Measurements from ENCODE around the gene TEX36. TPM values are rescaled to one million over a fixed set of nuclear protein-coding genes. Genes with fewer than 3 reads are reported as not detected.
"Not testable (repeated sequence)": the region's sequence is repeated elsewhere in the genome, so short reads cannot be mapped to it uniquely, and the experiment has no call there.

TEX36 gene
- total RNA-seq, 1 experiment from 2014 or later = not detected

DNA sequence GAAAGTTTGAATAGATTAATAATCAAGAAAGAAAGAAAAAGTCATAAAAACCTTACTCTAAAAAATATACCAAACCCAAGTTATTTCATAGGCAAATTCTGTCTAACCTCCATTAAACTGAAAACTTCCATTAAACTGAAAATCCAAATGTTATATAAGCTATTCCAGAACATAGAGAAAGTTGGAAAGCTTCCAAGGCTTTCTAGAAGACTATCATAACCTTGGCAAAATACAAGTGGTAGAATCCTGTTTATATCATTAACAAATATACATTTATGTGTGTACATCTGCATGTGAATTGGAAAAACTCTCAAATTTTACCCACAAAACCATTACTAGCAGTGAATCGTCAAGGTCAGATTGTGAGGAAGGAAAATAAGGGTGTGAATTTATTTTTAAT is 23.9 kb downstream of the TEX36 start:
- TF ChIP-seq, protein P1, sequence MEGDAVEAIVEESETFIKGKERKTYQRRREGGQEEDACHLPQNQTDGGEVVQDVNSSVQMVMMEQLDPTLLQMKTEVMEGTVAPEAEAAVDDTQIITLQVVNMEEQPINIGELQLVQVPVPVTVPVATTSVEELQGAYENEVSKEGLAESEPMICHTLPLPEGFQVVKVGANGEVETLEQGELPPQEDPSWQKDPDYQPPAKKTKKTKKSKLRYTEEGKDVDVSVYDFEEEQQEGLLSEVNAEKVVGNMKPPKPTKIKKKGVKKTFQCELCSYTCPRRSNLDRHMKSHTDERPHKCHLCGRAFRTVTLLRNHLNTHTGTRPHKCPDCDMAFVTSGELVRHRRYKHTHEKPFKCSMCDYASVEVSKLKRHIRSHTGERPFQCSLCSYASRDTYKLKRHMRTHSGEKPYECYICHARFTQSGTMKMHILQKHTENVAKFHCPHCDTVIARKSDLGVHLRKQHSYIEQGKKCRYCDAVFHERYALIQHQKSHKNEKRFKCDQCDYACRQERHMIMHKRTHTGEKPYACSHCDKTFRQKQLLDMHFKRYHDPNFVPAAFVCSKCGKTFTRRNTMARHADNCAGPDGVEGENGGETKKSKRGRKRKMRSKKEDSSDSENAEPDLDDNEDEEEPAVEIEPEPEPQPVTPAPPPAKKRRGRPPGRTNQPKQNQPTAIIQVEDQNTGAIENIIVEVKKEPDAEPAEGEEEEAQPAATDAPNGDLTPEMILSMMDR (IDR thresholded peaks at IDR 0.05; ENCODE audit: unreplicated experiment) = no peak
- ChIA-PET POLR2A (no interaction called here), CTCF (interaction anchor here (0.5 to 0.6 kb wide), 2 partner anchors 50 to 611 kb away, joined by 3 read pairs; no protein-coding TSS in a partner anchor)
- Mint-ChIP-seq H3K4me3 (ENCODE audit: unreplicated experiment) (no peak overlapping the region), H3K4me1 (ENCODE audit: insufficient read depth, unreplicated experiment) (peaks cover 9% of the 10 kb centered on the region), H3K27ac (ENCODE audit: low read depth, unreplicated experiment) (no peak overlapping the region), H3K36me3 (ENCODE audit: insufficient read depth, unreplicated experiment) (peaks cover 6% of the 10 kb centered on the region), H3K27me3 (ENCODE audit: insufficient read depth, unreplicated experiment) (peaks cover 10% of the 10 kb centered on the region), H3K9me3 (ENCODE audit: unreplicated experiment) (no peaks in the 10 kb centered on the region)
- no TSS peak for BruUV-seq (replicated peaks)
- DNase-seq (ENCODE audit: unreplicated experiment) = no peak
- intact Hi-C loops (cut with micrococcal nuclease) = no loop called here

- no TSS peak for BruUV-seq (replicated peaks)
- CTCF ChIA-PET = interaction anchor here (0.5 kb wide), 1 partner anchor 64 kb away, joined by 4 read pairs; no protein-coding TSS in a partner anchor
- Mint-ChIP-seq H3K27me3 (ENCODE audit: insufficient read depth, unreplicated experiment) (peaks cover 18% of the 10 kb centered on the region), H3K4me1 (ENCODE audit: insufficient read depth, unreplicated experiment) (no peaks in the 10 kb centered on the region), H3K4me3 (ENCODE audit: unreplicated experiment) (no peak overlapping the region), H3K27ac (ENCODE audit: low read depth, unreplicated experiment) (no peak overlapping the region), H3K36me3 (ENCODE audit: insufficient read depth, unreplicated experiment) (no peaks in the 10 kb centered on the region), H3K9me3 (ENCODE audit: unreplicated experiment) (no peaks in the 10 kb centered on the region)
- no peak for DNase-seq (ENCODE audit: unreplicated experiment)
- TF ChIP-seq, protein P1 (IDR thresholded peaks at IDR 0.05; ENCODE audit: unreplicated experiment) = no peak
- intact Hi-C loops (cut with micrococcal nuclease) = no loop called here
- POLR2A ChIA-PET = no interaction called here
Measured at GRCh38 chr10:125656523-125656922, 26.4 kb downstream of the TEX36 start.

DNA sequence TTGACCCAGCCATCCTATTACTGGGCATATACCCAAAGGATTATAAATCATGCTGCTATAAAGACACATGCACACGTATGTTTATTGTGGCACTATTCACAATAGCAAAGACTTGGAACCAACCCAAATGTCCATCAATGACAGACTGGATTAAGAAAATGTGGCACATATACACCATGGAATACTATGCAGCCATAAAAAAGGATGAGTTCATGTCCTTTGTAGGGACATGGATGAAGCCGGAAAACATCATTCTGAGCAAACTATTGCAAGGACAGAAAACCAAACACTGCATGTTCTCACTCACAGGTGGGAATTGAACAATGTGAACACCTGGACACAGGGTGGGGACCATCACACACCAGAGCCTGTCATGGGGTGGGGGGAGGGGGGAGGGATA is 29.9 kb downstream of the TEX36 start:
- DNase-seq (ENCODE audit: unreplicated experiment); H3K4me1 Mint-ChIP-seq (ENCODE audit: insufficient read depth, unreplicated experiment); H3K4me3 Mint-ChIP-seq (ENCODE audit: unreplicated experiment); H3K27ac Mint-ChIP-seq (ENCODE audit: low read depth, unreplicated experiment); intact Hi-C loops (cut with micrococcal nuclease); BruUV-seq (replicated peaks); H3K36me3 Mint-ChIP-seq (ENCODE audit: insufficient read depth, unreplicated experiment): not testable (repeated sequence)
- POLR2A ChIA-PET = interaction anchor here (1.1 kb wide), 1 partner anchor 61 kb away, joined by 3 read pairs; no protein-coding TSS in a partner anchor
- H3K9me3 Mint-ChIP-seq (ENCODE audit: unreplicated experiment) = peaks cover 14% of the 10 kb centered on the region
- CTCF ChIA-PET = interaction anchor here (0.6 kb wide), 2 partner anchors 395 to 530 kb away, joined by 3 read pairs; no protein-coding TSS in a partner anchor
- H3K27me3 Mint-ChIP-seq (ENCODE audit: insufficient read depth, unreplicated experiment) = peaks cover 48% of the 10 kb centered on the region

GRCh38 chr10:125646311-125646710 is 36.7 kb downstream of the TEX36 start:
- Mint-ChIP-seq H3K27me3 (ENCODE audit: insufficient read depth, unreplicated experiment) (peaks cover 28% of the 10 kb centered on the region), H3K4me1 (ENCODE audit: insufficient read depth, unreplicated experiment) (no peaks in the 10 kb centered on the region), H3K27ac (ENCODE audit: low read depth, unreplicated experiment) (no peak overlapping the region), H3K36me3 (ENCODE audit: insufficient read depth, unreplicated experiment) (no peaks in the 10 kb centered on the region), H3K9me3 (ENCODE audit: unreplicated experiment) (peaks cover 14% of the 10 kb centered on the region), H3K4me3 (ENCODE audit: unreplicated experiment) (no peak overlapping the region)
- TF ChIP-seq, protein P1 (IDR thresholded peaks at IDR 0.05; ENCODE audit: unreplicated experiment) = no peak
- CTCF ChIA-PET = no interaction called here
- intact Hi-C loops (cut with micrococcal nuclease) = no loop called here
- BruUV-seq (replicated peaks) = no TSS peak
- DNase-seq (ENCODE audit: unreplicated experiment) = no peak
- POLR2A ChIA-PET = interaction anchor here (0.7 kb wide), 1 partner anchor 8 kb away, joined by 3 read pairs; no protein-coding TSS in a partner anchor

DNA sequence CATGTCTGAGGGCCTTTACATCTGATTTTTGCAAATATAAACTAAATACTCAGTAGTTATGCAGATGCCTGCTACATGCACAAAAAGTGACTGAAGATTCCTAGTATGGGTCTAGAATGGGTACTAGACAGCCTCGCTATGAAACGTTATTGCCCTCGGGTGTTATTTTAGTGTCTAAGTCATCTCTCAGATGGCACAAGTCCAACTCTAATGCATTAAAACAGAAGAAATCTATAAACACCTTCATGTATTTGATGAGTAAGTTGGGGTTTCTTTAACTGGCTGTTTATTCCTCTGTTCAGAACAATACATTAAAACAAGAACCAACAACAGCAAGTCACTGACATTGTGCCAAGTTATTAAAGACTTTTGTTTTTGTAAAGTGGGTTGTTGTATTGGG is 41.6 kb downstream of the TEX36 start:
- H3K36me3 Mint-ChIP-seq (ENCODE audit: insufficient read depth, unreplicated experiment) = no peaks in the 10 kb centered on the region
- BruUV-seq (replicated peaks) = no TSS peak
- TF ChIP-seq, protein P1 (IDR thresholded peaks at IDR 0.05; ENCODE audit: unreplicated experiment) = no peak
- DNase-seq (ENCODE audit: unreplicated experiment) = peak; percentile 48
- H3K27me3 Mint-ChIP-seq (ENCODE audit: insufficient read depth, unreplicated experiment) = peaks cover 19% of the 10 kb centered on the region
- CTCF ChIA-PET = interaction anchor here (0.7 kb wide), 1 partner anchor 190 kb away, joined by 3 read pairs; no protein-coding TSS in a partner anchor
- POLR2A ChIA-PET = no interaction called here
- intact Hi-C loops (cut with micrococcal nuclease) = no loop called here
- H3K27ac Mint-ChIP-seq (ENCODE audit: low read depth, unreplicated experiment) = no peak overlapping the region
- no peak overlapping the region for H3K4me3 Mint-ChIP-seq (ENCODE audit: unreplicated experiment)
- H3K9me3 Mint-ChIP-seq (ENCODE audit: unreplicated experiment) = no peaks in the 10 kb centered on the region
- H3K4me1 Mint-ChIP-seq (ENCODE audit: insufficient read depth, unreplicated experiment) = no peaks in the 10 kb centered on the region

Data from MCF 10A (cell line).